Measurements from ENCODE around the gene C1QL4.

C1QL4 gene

DNA sequence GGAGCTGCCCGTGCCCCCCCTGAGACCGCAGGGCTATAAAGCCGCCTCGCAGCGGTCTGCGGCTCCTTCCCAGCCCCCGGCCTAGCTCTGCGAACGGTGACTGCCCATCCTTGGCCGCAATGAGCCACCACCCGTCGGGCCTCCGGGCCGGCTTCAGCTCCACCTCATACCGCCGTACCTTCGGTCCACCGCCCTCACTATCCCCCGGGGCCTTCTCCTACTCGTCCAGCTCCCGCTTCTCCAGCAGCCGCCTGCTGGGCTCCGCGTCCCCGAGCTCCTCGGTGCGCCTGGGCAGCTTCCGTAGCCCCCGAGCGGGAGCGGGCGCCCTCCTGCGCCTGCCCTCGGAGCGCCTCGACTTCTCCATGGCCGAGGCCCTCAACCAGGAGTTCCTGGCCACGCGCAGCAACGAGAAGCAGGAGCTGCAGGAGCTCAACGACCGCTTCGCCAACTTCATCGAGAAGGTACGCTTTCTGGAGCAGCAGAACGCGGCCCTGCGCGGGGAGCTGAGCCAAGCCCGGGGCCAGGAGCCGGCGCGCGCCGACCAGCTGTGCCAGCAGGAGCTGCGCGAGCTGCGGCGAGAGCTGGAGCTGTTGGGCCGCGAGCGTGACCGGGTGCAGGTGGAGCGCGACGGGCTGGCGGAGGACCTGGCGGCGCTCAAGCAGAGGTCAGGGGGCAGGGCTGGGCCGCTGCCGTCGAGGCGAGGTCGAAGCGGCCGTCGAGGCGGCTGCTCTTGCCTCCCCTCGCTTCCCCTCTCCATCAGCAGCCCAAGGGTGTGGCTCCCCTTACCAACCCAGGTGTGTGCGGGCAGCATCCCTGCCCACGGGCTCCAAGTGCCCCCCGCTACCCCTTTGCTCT, 41.7 kb downstream of the C1QL4 start, which contains the start of gene PRPH:
TSS of gene PRPH (plus strand) at position 66 of the 855 bp plus-strand sequence. CDS start at position 120, 54 bp downstream.
- Histone ChIP-seq H3K4me3 (ENCODE audit: low read length) (peak within 1 kb of the TSS; percentile 47; the same call in 1 of the 2 replicates), H3K27me3 (ENCODE audit: insufficient read depth, low read length) (peaks cover 80% of the 10 kb centered on the region)

DNA sequence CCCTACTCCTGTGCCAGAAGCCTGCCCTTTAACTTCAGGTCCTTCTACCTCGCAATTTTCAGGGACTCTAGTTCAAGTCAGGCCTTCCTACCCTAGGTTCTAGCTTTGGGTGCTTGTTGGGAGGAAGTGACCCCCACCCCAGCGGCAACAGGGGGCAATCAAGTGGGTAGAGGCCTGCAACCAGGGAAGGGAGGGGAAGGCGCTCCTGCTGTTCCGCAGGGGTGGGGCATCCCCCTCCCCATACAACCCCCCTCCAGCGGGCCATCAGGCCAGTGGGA, 42.2 kb downstream of the C1QL4 start:
- Histone ChIP-seq H3K9me3 (ENCODE audit: insufficient read depth, low read depth, low read length) (0 out of 2 replicates have a peak, but pooled peaks cover 3% of the 10 kb centered on the region), H3K36me3 (ENCODE audit: insufficient read depth, low read depth, low read length) (no peaks in the 10 kb centered on the region), H3K27ac (ENCODE audit: low read length) (no peak overlapping the region), H3K9ac (ENCODE audit: low read depth, low read length) (no peak overlapping the region), H3K4me1 (ENCODE audit: insufficient read depth, low read length) (no peaks in the 10 kb centered on the region), H3K4me3 (ENCODE audit: low read length) (peak overlapping the region; percentile 47; the same call in 1 of the 2 replicates), H3K27me3 (ENCODE audit: insufficient read depth, low read length) (peaks cover 80% of the 10 kb centered on the region)

More for the DNA sequence above, 41.7 kb downstream of the C1QL4 start, which contains the start of gene PRPH:
- no peaks in the 10 kb centered on the region for H3K4me1 ChIP-seq (ENCODE audit: insufficient read depth, low read length)
- H3K9me3 ChIP-seq (ENCODE audit: insufficient read depth, low read depth, low read length), result 0 out of 2 replicates have a peak, but pooled peaks cover 3% of the 10 kb centered on the region
- H3K36me3 ChIP-seq (ENCODE audit: insufficient read depth, low read depth, low read length), result no peaks in the 10 kb centered on the region
- no peak within 1 kb of the TSS for H3K9ac ChIP-seq (ENCODE audit: low read depth, low read length)
- H3K27ac ChIP-seq (ENCODE audit: low read length), result no peak within 1 kb of the TSS

DNA sequence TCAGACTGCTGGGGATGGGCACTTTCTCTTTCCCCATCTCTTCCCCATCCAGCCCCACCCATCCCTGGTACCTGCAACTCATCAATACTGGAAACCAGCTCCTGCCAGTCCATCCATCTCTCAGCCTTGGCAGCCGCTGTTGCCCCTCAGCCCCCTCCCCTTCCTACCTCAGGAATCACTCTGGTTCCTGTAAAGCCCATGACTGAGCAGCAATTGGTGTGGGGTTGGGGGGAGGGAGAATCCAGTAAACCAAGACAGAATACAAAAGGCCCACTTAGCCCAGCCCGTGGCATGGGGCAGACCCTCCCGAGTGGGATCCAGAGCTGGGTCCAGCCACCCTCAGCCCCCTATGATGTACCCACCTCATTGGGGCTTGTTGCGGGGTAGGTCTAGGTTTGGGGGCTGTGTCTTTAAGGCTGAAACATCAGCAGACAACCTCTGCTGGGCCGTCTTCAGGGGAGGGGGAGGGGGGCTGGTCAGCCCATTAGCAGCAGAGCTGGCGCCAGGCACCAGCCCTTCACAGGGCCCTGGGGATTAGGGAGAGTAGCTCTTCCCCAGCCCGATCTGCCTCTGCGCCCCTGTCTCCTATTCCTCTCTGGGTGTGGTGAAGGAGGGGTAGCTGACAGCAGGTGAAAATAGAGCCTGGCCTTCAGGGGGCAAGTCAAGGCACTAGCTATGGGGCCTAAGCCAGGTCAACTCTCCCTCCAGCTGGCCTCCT, 42.7 kb downstream of the C1QL4 start:
- H3K36me3 ChIP-seq (ENCODE audit: insufficient read depth, low read depth, low read length), result no peaks in the 10 kb centered on the region
- H3K9me3 ChIP-seq (ENCODE audit: insufficient read depth, low read depth, low read length), result 0 out of 2 replicates have a peak, but pooled peaks cover 3% of the 10 kb centered on the region
- H3K4me3 ChIP-seq (ENCODE audit: low read length), result 0 out of 2 replicates have a peak overlapping the region, but pooled peaks have one; percentile 47
- peaks cover 80% of the 10 kb centered on the region for H3K27me3 ChIP-seq (ENCODE audit: insufficient read depth, low read length)
- no peak overlapping the region for H3K27ac ChIP-seq (ENCODE audit: low read length)
- no peak overlapping the region for H3K9ac ChIP-seq (ENCODE audit: low read depth, low read length)
- no peaks in the 10 kb centered on the region for H3K4me1 ChIP-seq (ENCODE audit: insufficient read depth, low read length)

DNA sequence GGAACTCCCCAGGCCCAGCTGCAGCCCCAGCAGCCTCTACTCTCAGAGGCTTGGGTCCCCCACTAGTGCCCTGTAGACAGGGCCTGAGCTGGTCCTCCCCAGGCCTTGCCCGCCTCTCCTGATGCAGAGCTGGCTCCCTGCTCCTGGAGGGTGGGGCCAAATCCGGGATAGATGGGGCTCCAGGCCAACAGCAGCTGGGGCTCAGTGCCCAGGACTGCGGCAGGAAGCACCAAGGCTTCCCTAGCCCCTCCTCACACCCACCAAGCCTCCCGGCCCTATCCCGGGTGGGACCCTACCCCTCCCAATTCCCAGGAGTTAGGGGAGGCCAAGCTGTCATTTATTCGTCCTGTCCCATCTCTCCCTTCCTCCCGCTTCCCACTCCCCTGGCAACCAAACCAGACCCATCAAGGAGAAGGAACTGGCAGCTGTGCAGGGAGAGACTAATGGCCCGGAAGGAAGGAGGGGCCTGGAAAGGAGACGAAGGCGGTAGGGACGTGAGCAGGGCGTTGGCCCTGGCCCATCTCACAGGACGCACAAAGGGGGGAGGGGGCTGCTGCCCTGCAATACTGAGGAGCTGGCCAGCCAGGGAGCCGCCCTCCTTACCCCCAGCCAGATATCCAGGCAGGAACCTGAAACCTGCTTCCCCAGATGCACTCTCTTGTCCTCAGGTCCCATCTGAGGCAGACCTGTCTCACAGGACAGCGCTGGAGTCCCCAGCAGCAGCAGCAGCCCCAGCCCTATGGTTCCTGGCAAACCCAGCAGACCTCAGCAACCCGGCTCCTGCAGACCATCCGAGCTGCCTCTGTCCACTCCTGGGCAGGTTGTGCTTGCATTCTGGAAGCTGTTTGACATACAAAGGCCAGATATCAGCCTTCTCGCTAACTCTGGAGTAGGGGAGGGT, 43.7 kb downstream of the C1QL4 start:
- 0 out of 2 replicates have a peak, but pooled peaks cover 3% of the 10 kb centered on the region for H3K9me3 ChIP-seq (ENCODE audit: insufficient read depth, low read depth, low read length)
- H3K9ac ChIP-seq (ENCODE audit: low read depth, low read length), result no peak overlapping the region
- H3K27me3 ChIP-seq (ENCODE audit: insufficient read depth, low read length), result peaks cover 81% of the 10 kb centered on the region
- no peak overlapping the region for H3K27ac ChIP-seq (ENCODE audit: low read length)
- H3K4me1 ChIP-seq (ENCODE audit: insufficient read depth, low read length), result no peaks in the 10 kb centered on the region
- peak overlapping the region; percentile 32; the same call in 1 of the 2 replicates for H3K4me3 ChIP-seq (ENCODE audit: low read length)
- H3K36me3 ChIP-seq (ENCODE audit: insufficient read depth, low read depth, low read length), result no peaks in the 10 kb centered on the region

DNA sequence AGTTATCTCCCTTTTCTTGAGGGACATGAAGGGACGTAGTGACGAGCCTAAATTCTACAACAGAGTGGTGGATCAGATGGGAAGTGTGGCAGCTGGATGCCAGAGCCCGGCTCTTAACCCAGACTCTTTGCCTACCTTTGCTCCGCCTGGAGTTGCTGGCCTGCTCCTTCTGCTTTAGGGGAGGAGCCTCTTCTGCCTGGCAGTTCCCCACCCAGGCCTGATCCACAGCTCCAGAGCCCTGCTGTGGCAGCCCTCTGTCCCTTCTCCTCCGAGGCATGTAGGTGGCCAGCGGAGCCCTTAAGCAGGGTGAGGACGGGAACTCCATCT, 44.3 kb downstream of the C1QL4 start:
- Histone ChIP-seq H3K4me3 (ENCODE audit: low read length) (no peak overlapping the region), H3K4me1 (ENCODE audit: insufficient read depth, low read length) (no peaks in the 10 kb centered on the region), H3K27ac (ENCODE audit: low read length) (no peak overlapping the region)

DNA sequence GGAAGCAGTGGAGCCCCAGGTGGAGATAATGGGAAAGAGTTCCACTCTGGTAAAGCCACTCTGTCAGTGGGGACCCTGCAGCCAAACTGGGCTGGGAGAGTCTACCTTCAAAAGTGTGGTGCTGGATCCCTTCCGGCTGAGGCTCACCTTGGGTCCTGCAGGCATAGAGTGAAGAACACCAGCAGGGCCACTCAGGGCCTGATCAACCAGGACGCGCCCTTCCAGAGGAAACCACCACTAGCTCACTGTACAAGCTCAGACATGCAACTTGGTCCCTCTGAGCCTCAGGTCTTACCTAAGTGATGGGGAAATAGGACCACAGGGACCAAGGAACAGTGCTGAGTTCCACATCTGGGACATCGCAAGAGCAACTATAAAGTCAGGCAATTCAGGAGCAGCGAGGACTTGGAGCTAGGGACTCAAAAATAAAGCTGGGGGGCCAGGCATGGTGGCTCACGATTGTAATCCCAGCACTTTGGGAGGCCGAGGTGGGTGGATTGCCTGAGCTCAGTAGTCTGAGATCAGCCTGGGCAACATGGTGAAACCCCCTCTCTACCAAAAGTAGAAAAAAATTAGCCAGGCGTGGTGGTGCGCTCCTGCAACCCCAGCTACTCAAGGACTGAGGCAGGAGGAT, 47.9 kb downstream of the C1QL4 start:
- H3K9ac ChIP-seq (ENCODE audit: low read depth, low read length), result no peak overlapping the region
- H3K4me1 ChIP-seq (ENCODE audit: insufficient read depth, low read length), result no peaks in the 10 kb centered on the region

More for the DNA sequence above, 44.3 kb downstream of the C1QL4 start:
- Histone ChIP-seq H3K36me3 (ENCODE audit: insufficient read depth, low read depth, low read length) (no peaks in the 10 kb centered on the region), H3K9me3 (ENCODE audit: insufficient read depth, low read depth, low read length) (0 out of 2 replicates have a peak, but pooled peaks cover 3% of the 10 kb centered on the region), H3K9ac (ENCODE audit: low read depth, low read length) (no peak overlapping the region), H3K27me3 (ENCODE audit: insufficient read depth, low read length) (peaks cover 80% of the 10 kb centered on the region)

DNA sequence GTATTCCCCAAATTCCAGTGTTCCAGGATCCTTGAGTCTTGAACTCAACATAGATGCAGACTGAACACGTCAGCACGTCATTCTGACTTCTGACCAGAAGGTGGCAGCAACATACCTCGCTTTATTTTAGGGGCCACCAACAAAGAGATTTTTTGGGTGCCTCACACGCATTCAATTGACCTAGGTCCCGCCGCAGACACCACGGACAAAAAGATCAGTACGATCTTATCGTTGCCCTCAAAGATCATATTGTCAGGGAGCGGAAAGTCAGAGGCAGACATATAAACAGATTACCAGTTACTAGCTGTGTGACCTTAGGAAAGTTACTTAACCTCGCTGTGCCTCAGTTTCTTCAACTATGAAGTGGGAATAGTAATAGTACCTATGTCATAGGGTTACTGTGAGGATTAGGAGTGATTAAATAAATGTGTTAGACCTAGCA, 48.6 kb downstream of the C1QL4 start:
- Histone ChIP-seq H3K36me3 (ENCODE audit: insufficient read depth, low read depth, low read length) (no peaks in the 10 kb centered on the region), H3K4me1 (ENCODE audit: insufficient read depth, low read length) (no peaks in the 10 kb centered on the region), H3K9ac (ENCODE audit: low read depth, low read length) (no peak overlapping the region), H3K9me3 (ENCODE audit: insufficient read depth, low read depth, low read length) (no peaks in the 10 kb centered on the region), H3K4me3 (ENCODE audit: low read length) (no peak overlapping the region), H3K27ac (ENCODE audit: low read length) (no peak overlapping the region), H3K27me3 (ENCODE audit: insufficient read depth, low read length) (peaks cover 46% of the 10 kb centered on the region)

More for the DNA sequence above, 47.9 kb downstream of the C1QL4 start:
- no peaks in the 10 kb centered on the region for H3K36me3 ChIP-seq (ENCODE audit: insufficient read depth, low read depth, low read length)
- no peak overlapping the region for H3K27ac ChIP-seq (ENCODE audit: low read length)
- H3K27me3 ChIP-seq (ENCODE audit: insufficient read depth, low read length), result peaks cover 53% of the 10 kb centered on the region
- H3K4me3 ChIP-seq (ENCODE audit: low read length), result no peak overlapping the region
- H3K9me3 ChIP-seq (ENCODE audit: insufficient read depth, low read depth, low read length), result no peaks in the 10 kb centered on the region

DNA sequence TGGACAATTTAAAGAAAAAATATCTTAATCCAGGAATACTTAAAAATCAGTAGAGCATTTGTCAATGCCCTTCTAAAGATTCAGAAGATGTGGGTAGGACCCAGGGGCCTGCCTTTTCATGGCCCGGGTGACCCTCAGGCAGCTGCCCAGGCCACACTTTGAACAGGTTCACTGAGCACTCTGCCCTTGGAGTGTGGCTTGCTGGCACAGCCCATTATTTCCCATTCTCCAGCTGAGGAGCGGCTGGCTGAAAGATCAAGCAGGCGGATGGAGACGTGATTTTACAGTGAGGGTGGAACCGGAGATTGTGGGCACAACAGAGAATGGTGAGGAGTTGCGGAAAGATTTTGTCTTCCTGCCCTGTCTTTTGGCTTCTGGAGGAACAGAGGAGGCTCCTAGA, 49.1 kb downstream of the C1QL4 start:
- Histone ChIP-seq H3K27me3 (ENCODE audit: insufficient read depth, low read length) (peaks cover 41% of the 10 kb centered on the region), H3K9me3 (ENCODE audit: insufficient read depth, low read depth, low read length) (no peaks in the 10 kb centered on the region), H3K4me3 (ENCODE audit: low read length) (no peak overlapping the region), H3K9ac (ENCODE audit: low read depth, low read length) (no peak overlapping the region), H3K4me1 (ENCODE audit: insufficient read depth, low read length) (no peaks in the 10 kb centered on the region), H3K36me3 (ENCODE audit: insufficient read depth, low read depth, low read length) (no peaks in the 10 kb centered on the region), H3K27ac (ENCODE audit: low read length) (no peak overlapping the region)

DNA sequence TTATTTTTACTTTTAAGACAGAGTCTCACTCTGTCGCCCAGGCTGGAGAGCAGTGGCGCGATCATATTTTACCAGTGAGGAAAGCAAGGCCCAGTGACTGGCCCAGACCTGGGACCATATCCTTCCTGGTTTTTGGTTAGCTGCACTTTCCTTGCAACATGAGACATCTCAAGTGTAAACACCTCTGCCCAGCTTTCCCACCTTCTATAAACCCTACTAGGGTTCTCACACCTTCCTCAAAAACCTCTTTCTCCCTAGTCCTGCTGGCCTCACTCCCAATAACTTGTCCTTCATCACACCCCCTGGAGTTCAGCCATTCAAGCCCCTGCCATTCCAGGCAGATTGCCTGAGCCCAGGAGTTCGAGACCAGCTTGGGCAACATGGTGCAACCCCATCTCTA, 52.3 kb downstream of the C1QL4 start:
- peaks cover 3% of the 10 kb centered on the region; the same call in 1 of the 2 replicates for H3K4me1 ChIP-seq (ENCODE audit: insufficient read depth, low read length)
- no peaks in the 10 kb centered on the region for H3K36me3 ChIP-seq (ENCODE audit: insufficient read depth, low read depth, low read length)
- no peaks in the 10 kb centered on the region for H3K9me3 ChIP-seq (ENCODE audit: insufficient read depth, low read depth, low read length)
- no peak overlapping the region for H3K27ac ChIP-seq (ENCODE audit: low read length)
- H3K9ac ChIP-seq (ENCODE audit: low read depth, low read length), result no peak overlapping the region
- H3K4me3 ChIP-seq (ENCODE audit: low read length), result no peak overlapping the region
- peaks cover 23% of the 10 kb centered on the region for H3K27me3 ChIP-seq (ENCODE audit: insufficient read depth, low read length)

DNA sequence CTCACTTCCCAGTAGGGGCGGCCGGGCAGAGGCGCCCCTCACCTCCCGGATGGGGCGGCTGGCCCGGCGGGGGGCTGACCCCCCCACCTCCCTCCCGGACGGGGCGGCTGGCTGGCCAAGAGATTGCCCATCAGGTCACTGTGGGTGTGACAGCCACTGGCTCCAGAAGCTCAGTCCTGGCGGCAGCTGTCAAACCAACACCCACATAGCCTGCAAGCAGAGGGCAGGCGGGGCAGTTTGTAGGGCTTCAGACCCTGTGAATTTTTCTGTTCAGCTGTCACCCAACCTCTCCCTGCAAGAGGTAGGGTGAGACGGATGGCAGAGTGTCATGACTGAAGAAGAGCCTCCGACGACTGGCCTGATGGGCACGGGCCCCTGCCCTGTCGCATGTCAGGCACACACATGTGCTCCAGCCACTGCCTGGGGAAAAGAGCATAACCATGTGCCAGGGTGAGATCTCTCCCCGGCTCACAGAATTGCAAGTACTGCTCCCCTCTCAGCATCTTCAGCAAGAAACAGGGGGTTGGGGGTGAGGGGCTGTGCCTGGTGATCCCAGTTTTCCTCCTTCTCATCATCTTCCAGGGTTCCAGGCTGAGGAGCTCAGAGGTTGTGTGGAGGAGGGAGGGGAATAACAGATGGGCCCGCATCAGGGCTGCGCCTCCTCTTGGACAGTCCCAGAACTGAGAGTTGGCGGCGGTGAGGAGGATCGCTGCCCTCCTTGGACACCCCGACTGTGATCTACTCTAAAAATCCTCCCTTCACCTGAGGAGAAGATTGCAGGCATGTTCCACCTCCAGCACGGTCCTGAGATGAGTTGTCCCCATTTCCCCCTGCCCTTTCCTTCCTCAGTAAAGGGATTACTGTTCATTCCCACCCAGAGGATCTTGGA, 53.2 kb downstream of the C1QL4 start:
- H3K4me3 ChIP-seq (ENCODE audit: low read length), result no peak overlapping the region
- H3K27ac ChIP-seq (ENCODE audit: low read length), result no peak overlapping the region

More for the DNA sequence above, 53.2 kb downstream of the C1QL4 start:
- Histone ChIP-seq H3K9me3 (ENCODE audit: insufficient read depth, low read depth, low read length) (no peaks in the 10 kb centered on the region), H3K4me1 (ENCODE audit: insufficient read depth, low read length) (peaks cover 7% of the 10 kb centered on the region), H3K36me3 (ENCODE audit: insufficient read depth, low read depth, low read length) (no peaks in the 10 kb centered on the region), H3K9ac (ENCODE audit: low read depth, low read length) (no peak overlapping the region), H3K27me3 (ENCODE audit: insufficient read depth, low read length) (peaks cover 18% of the 10 kb centered on the region)

Data from iPS-20b (cell line).